ENCODE measurements around the gene CA9.

The CA9 gene

DNA sequence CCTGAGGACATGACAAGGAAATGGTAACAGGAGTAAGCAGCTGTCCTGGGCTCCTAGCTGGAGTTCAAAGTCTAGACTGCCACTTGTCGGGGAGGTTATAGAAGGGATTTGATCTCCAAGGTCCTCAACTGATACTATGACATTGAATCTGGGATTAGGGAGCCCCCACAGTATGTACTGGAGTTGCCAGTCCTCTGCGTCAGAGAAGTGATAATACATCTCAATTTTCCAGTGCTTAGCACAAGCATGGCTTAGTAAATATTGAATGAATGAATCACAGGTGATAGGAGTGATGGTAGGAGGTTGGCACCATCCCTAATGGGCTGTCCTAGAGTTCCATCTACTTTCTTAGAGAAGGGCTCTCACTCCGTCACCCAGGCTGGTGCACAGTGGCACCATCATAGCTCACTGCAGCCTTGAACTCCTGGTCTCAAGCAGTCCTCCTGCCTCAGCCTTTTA lies 22.2 kb downstream of the CA9 start:
- no peaks in the 10 kb centered on the region for H3K9me3 ChIP-seq (ENCODE audit: insufficient read depth, low read length, severe bottlenecking)
- DNase-seq (no peak), ATAC-seq (ENCODE audit: insufficient read depth, low read depth) (no peak)
- no peak overlapping the region for H3K4me2 ChIP-seq (ENCODE audit: insufficient read depth, low read length)
- peaks cover 8% of the 10 kb centered on the region for H3K4me1 ChIP-seq (ENCODE audit: insufficient read depth, low read length)
- H4K20me1 ChIP-seq (ENCODE audit: insufficient read depth, low read length): no peaks in the 10 kb centered on the region
- peaks cover 53% of the 10 kb centered on the region for H3K36me3 ChIP-seq (ENCODE audit: insufficient read depth, low read length)
- no peak overlapping the region for H2AFZ ChIP-seq (ENCODE audit: low read depth, low read length)
- H3K9ac ChIP-seq (ENCODE audit: low read depth, low read length): no peak overlapping the region
- no peak overlapping the region for H3K4me3 ChIP-seq (ENCODE audit: low read depth in 1 of 2, low read length in 2 of 2)
- H3K27me3 ChIP-seq (ENCODE audit: insufficient read depth, low read length, poor library complexity): no peaks in the 10 kb centered on the region
- no peaks in the 10 kb centered on the region for H3K79me2 ChIP-seq (ENCODE audit: insufficient read depth, low read length)
- H3K27ac ChIP-seq (ENCODE audit: low read length): no peak overlapping the region
- TF ChIP-seq EZH2 (IDR thresholded peaks at IDR 0.05; ENCODE audit: borderline replicate concordance, low read depth, low read length, severe bottlenecking): no peak

DNA sequence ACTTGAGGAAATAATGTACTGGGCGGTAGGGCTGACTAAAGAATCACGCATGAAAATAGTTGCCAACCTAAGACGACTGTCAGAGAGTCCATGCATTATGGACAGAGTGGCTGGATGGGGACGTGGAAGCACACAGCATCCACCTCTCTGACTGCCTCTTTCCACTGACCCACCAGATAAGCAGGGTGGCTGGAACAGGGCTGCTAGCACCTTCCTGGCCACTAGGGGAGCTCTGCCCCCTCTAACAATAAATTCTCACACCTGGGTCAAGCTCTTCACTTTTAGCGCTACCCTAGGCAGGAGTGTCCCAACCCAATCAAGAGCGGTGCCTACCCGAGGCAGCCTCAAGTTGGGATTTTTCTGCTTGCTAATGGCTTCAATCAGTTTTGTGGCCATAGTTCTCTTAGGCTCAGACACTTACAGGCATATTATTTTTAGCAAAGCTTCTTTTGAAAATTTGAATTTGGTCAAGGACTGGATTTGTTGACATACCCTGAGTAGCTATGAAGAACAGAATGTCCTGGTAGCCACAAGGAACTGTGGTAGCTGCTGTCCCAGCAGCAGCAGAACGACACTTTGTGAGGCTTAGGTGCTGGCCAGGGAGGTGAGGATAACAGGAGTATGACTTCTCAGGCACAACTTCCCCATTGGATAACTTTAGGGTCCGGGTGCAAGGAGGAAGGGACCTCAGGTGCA lies 22.9 kb downstream of the CA9 start:
- Histone ChIP-seq H4K20me1 (ENCODE audit: insufficient read depth, low read length) (no peaks in the 10 kb centered on the region), H3K9me3 (ENCODE audit: insufficient read depth, low read length, severe bottlenecking) (no peaks in the 10 kb centered on the region), H3K4me2 (ENCODE audit: insufficient read depth, low read length) (no peak overlapping the region), H3K9ac (ENCODE audit: low read depth, low read length) (no peak overlapping the region), H3K4me3 (ENCODE audit: low read depth in 1 of 2, low read length in 2 of 2) (no peak overlapping the region), H3K4me1 (ENCODE audit: insufficient read depth, low read length) (peaks cover 1% of the 10 kb centered on the region), H3K27ac (ENCODE audit: low read length) (no peak overlapping the region; the same call in 1 of the 2 replicates), H3K27me3 (ENCODE audit: insufficient read depth, low read length, poor library complexity) (no peaks in the 10 kb centered on the region), H3K79me2 (ENCODE audit: insufficient read depth, low read length) (no peaks in the 10 kb centered on the region), H2AFZ (ENCODE audit: low read depth, low read length) (no peak overlapping the region), H3K36me3 (ENCODE audit: insufficient read depth, low read length) (peaks cover 60% of the 10 kb centered on the region)
- DNase-seq (peak; percentile 49), ATAC-seq (ENCODE audit: insufficient read depth, low read depth) (peak; percentile 82)
- TF ChIP-seq EZH2 (IDR thresholded peaks at IDR 0.05; ENCODE audit: borderline replicate concordance, low read depth, low read length, severe bottlenecking): no peak
- TF ChIP-seq CTCF (IDR thresholded peaks at IDR 0.05; ENCODE audit: borderline replicate concordance, extremely low read depth, low read length, poor library complexity, severe bottlenecking): peak; percentile 86

DNA sequence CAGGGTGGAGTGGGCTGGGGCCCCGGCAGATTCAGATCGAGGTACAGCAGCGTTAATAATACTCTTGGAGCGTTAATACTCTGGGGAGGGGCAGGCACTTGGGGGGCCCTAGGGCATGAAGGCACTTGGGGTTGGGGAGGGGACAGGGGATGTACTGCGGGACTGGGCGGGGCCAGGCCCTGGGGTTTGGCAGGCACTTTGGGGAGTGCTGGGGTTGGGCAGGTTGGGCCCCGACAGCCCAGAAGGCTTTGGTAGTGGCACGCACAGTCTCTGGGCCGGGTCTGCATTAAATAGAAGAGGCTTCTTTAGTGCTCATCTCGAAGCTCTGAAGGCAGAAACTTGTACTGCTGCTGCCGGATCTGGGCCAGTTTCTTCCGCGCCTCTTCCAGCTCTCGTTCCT lies 23.8 kb downstream of the CA9 start:
- no peak overlapping the region for H3K4me3 ChIP-seq (ENCODE audit: low read depth in 1 of 2, low read length in 2 of 2)
- H4K20me1 ChIP-seq (ENCODE audit: insufficient read depth, low read length): no peaks in the 10 kb centered on the region
- H3K79me2 ChIP-seq (ENCODE audit: insufficient read depth, low read length): no peaks in the 10 kb centered on the region
- H3K36me3 ChIP-seq (ENCODE audit: insufficient read depth, low read length): peaks cover 67% of the 10 kb centered on the region
- no peaks in the 10 kb centered on the region for H3K4me1 ChIP-seq (ENCODE audit: insufficient read depth, low read length)
- no peaks in the 10 kb centered on the region for H3K27me3 ChIP-seq (ENCODE audit: insufficient read depth, low read length, poor library complexity)
- H2AFZ ChIP-seq (ENCODE audit: low read depth, low read length): no peak overlapping the region
- no peak for TF ChIP-seq CTCF (IDR thresholded peaks at IDR 0.05; ENCODE audit: borderline replicate concordance, extremely low read depth, low read length, poor library complexity, severe bottlenecking)
- TF ChIP-seq EZH2 (IDR thresholded peaks at IDR 0.05; ENCODE audit: borderline replicate concordance, low read depth, low read length, severe bottlenecking): no peak
- no peak for ATAC-seq (ENCODE audit: insufficient read depth, low read depth)
- no peak overlapping the region for H3K27ac ChIP-seq (ENCODE audit: low read length)
- no peak overlapping the region for H3K9ac ChIP-seq (ENCODE audit: low read depth, low read length)
- DNase-seq: no peak
- H3K9me3 ChIP-seq (ENCODE audit: insufficient read depth, low read length, severe bottlenecking): no peaks in the 10 kb centered on the region
- no peak overlapping the region for H3K4me2 ChIP-seq (ENCODE audit: insufficient read depth, low read length)

DNA sequence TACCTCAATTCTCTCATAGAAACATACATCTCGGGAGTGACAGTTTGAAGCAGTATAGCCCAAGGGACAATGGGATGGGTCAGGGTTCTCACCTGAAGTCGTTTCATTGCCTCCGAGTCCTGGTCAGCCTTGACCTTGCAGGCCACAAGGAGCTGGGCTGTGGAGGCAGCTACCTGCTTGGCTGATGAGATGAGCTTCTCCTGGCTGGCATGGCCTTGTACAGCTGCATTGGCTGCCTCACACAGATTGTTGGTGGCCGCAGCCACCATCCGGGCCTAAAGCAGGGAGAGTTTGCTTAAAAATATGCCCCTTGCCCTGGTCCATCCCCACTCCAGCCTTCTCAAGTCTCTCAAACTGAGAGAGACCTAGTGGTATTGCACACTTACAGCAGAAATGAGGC lies 24.5 kb downstream of the CA9 start:
- H3K4me3 ChIP-seq (ENCODE audit: low read depth in 1 of 2, low read length in 2 of 2): no peak overlapping the region
- no peak overlapping the region for H3K9ac ChIP-seq (ENCODE audit: low read depth, low read length)
- no peaks in the 10 kb centered on the region for H3K79me2 ChIP-seq (ENCODE audit: insufficient read depth, low read length)
- TF ChIP-seq EZH2 (IDR thresholded peaks at IDR 0.05; ENCODE audit: borderline replicate concordance, low read depth, low read length, severe bottlenecking): no peak
- H3K4me2 ChIP-seq (ENCODE audit: insufficient read depth, low read length): no peak overlapping the region
- DNase-seq (no peak), ATAC-seq (ENCODE audit: insufficient read depth, low read depth) (no peak)
- no peaks in the 10 kb centered on the region for H3K4me1 ChIP-seq (ENCODE audit: insufficient read depth, low read length)
- no peaks in the 10 kb centered on the region for H3K27me3 ChIP-seq (ENCODE audit: insufficient read depth, low read length, poor library complexity)
- no peak overlapping the region for H2AFZ ChIP-seq (ENCODE audit: low read depth, low read length)
- no peak overlapping the region for H3K27ac ChIP-seq (ENCODE audit: low read length)
- peaks cover 73% of the 10 kb centered on the region for H3K36me3 ChIP-seq (ENCODE audit: insufficient read depth, low read length)
- no peaks in the 10 kb centered on the region for H3K9me3 ChIP-seq (ENCODE audit: insufficient read depth, low read length, severe bottlenecking)
- H4K20me1 ChIP-seq (ENCODE audit: insufficient read depth, low read length): no peaks in the 10 kb centered on the region
